Measurements from ENCODE around the gene ZBTB32. TPM values are rescaled to one million over a fixed set of nuclear protein-coding genes. Genes with fewer than 3 reads are reported as not detected.

ZBTB32 gene
- total RNA-seq, 1 experiment from 2014 or later: not detected

DNA sequence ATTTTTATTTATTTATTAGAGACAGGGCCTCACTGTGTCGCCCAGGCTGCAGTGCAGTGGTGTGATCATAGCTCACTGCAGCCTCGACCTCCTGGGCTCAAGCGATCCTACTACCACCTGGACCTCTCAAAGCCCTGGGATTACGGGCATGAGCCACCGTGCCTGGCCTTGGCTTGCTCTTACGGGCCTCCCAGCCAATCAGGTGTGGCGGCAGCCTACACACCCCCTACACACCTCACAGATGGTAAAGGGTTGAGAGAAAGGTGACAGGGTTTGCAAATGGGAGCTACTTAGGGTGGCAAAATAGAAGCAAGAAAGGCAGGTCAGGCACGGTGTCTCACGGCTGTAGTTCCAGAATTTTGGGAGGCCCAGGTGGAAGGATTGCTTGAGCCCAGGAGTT lies 1.0 kb upstream of the ZBTB32 start:
- H3K9me3 ChIP-seq (ENCODE audit: low read length): no peaks in the 10 kb centered on the region
- H3K9me2 ChIP-seq (replicated peaks; ENCODE audit: low read length): no peaks in the 10 kb centered on the region
- no peak overlapping the region; the same call in 1 of the 2 replicates for H2AFZ ChIP-seq (ENCODE audit: low read length)
- no peak for DNase-seq
- H3K27me3 ChIP-seq (ENCODE audit: low read length): no peaks in the 10 kb centered on the region
- POLR2A ChIA-PET (ENCODE audit: unreplicated experiment): no interaction called here
- H3K4me1 ChIP-seq (ENCODE audit: insufficient read depth, low read length): no peaks in the 10 kb centered on the region
- no peak overlapping the region for H3K27ac ChIP-seq (ENCODE audit: low read length)
- CTCF ChIA-PET: interaction anchor here (0.6 kb wide), 1 partner anchor 113 kb away, joined by 3 read pairs; no protein-coding TSS in a partner anchor
- H3K4me3 ChIP-seq (ENCODE audit: low read length): no peak overlapping the region
- no TSS peak for BruUV-seq (replicated peaks)
- no peaks in the 10 kb centered on the region for H3K36me3 ChIP-seq (ENCODE audit: low read depth, low read length)
- TF ChIP-seq EZH2phosphoT487 (IDR thresholded peaks at IDR 0.05; ENCODE audit: borderline replicate concordance, low read length) (no peak), EZH2 (IDR thresholded peaks at IDR 0.05; ENCODE audit: low read length, unreplicated experiment) (no peak)
- TF ChIP-seq, protein P1, sequence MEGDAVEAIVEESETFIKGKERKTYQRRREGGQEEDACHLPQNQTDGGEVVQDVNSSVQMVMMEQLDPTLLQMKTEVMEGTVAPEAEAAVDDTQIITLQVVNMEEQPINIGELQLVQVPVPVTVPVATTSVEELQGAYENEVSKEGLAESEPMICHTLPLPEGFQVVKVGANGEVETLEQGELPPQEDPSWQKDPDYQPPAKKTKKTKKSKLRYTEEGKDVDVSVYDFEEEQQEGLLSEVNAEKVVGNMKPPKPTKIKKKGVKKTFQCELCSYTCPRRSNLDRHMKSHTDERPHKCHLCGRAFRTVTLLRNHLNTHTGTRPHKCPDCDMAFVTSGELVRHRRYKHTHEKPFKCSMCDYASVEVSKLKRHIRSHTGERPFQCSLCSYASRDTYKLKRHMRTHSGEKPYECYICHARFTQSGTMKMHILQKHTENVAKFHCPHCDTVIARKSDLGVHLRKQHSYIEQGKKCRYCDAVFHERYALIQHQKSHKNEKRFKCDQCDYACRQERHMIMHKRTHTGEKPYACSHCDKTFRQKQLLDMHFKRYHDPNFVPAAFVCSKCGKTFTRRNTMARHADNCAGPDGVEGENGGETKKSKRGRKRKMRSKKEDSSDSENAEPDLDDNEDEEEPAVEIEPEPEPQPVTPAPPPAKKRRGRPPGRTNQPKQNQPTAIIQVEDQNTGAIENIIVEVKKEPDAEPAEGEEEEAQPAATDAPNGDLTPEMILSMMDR (conservative IDR thresholded peaks at IDR 0.05; ENCODE audit: low read depth, low read length): no peak
- no peak for ATAC-seq
- intact Hi-C loops (cut with micrococcal nuclease): loop anchor here (2.0 kb wide), 1 partner anchor 13 kb away; no protein-coding TSS in a partner anchor
- no peaks in the 10 kb centered on the region for H3F3A ChIP-seq (ENCODE audit: low read length, unreplicated experiment)
- H3K9ac ChIP-seq (ENCODE audit: low read length): no peak overlapping the region
- H3K4me2 ChIP-seq (ENCODE audit: low read length): no peak overlapping the region
- no peaks in the 10 kb centered on the region for H3K79me2 ChIP-seq (ENCODE audit: low read length)
- no peaks in the 10 kb centered on the region for H4K20me1 ChIP-seq (ENCODE audit: low read length)

DNA sequence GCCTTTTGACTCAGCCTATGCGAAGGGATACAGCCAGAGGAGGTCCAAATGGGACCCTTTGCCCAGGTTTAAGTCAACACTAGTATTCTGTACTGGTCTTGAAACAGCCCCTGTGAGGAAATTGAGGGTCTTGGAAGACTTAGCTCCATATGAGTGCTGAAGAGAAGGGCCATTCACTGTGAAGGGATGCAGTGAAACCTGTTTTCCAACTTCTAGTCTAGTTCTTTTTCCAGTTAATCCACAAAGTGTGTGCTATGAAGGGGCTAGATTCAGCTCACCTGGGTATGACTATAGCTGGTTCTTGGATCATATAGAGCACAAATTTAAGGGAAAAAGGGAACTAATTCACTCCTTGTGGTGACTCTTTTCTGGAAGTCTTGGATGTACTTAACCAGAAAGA lies 4.0 kb downstream of the ZBTB32 start:
- no peaks in the 10 kb centered on the region for H3K9me3 ChIP-seq (ENCODE audit: low read length)
- H3K4me3 ChIP-seq (ENCODE audit: low read length): no peak overlapping the region
- no peak for ATAC-seq
- H3K9me2 ChIP-seq (replicated peaks; ENCODE audit: low read length): no peaks in the 10 kb centered on the region
- H3K9ac ChIP-seq (ENCODE audit: low read length): no peak overlapping the region
- H3K27ac ChIP-seq (ENCODE audit: low read length): no peak overlapping the region
- CTCF ChIA-PET: no interaction called here
- no peaks in the 10 kb centered on the region for H3K4me1 ChIP-seq (ENCODE audit: insufficient read depth, low read length)
- no peak overlapping the region for H3K4me2 ChIP-seq (ENCODE audit: low read length)
- BruUV-seq (replicated peaks): no TSS peak
- TF ChIP-seq, protein P1 (conservative IDR thresholded peaks at IDR 0.05; ENCODE audit: low read depth, low read length): no peak
- TF ChIP-seq EZH2 (IDR thresholded peaks at IDR 0.05; ENCODE audit: low read length, unreplicated experiment) (no peak), EZH2phosphoT487 (IDR thresholded peaks at IDR 0.05; ENCODE audit: borderline replicate concordance, low read length) (no peak)
- no peaks in the 10 kb centered on the region for H3K27me3 ChIP-seq (ENCODE audit: low read length)
- no peaks in the 10 kb centered on the region for H3F3A ChIP-seq (ENCODE audit: low read length, unreplicated experiment)
- no peaks in the 10 kb centered on the region for H3K79me2 ChIP-seq (ENCODE audit: low read length)
- H3K36me3 ChIP-seq (ENCODE audit: low read depth, low read length): no peaks in the 10 kb centered on the region
- POLR2A ChIA-PET (ENCODE audit: unreplicated experiment): interaction anchor here (0.7 kb wide), 1 partner anchor 160 kb away, joined by 16 read pairs; no protein-coding TSS in a partner anchor
- peak; percentile 42 for DNase-seq
- intact Hi-C loops (cut with micrococcal nuclease): no loop called here
- H4K20me1 ChIP-seq (ENCODE audit: low read length): no peaks in the 10 kb centered on the region
- H2AFZ ChIP-seq (ENCODE audit: low read length): no peak overlapping the region
